Skin epidermis (tissue), 12 donors: ENCODE data around the gene LMO1.

Experiments used
- H3K27ac ChIP-seq, 21 experiments: fragments of 200-600 bp; sonication (generic) in 11 of 21; one replicate each; pipeline ENCODE4 v1.5.0; 2020; ENCODE audit warnings: mild to moderate bottlenecking in 3 of 21, inconsistent platforms in 2 of 21, moderate library complexity in 2 of 21
- H3K4me3 ChIP-seq, 7 experiments: fragments of 200-600 bp; sonication (generic) in 2 of 7; one replicate each; pipeline ENCODE4 v1.5.0; 2020; ENCODE audit warnings: inconsistent platforms in 2 of 7, mild to moderate bottlenecking in 2 of 7, moderate library complexity in 1 of 7

LMO1 gene

GRCh38 chr11:8263769-8264410, at the start of gene LMO1:
Gene LMO1 (minus strand): TSS chr11:8263878. CDS start chr11:8263362, 516 bp downstream.
- Histone ChIP-seq H3K27ac (peak within 1 kb of the TSS in 7 of 21 experiments; percentile 26 to 51 (median 41)), H3K4me3 (peak within 1 kb of the TSS; percentile 28 to 53 (median 38))

- H3K27ac ChIP-seq: no peak overlapping the region
- H3K4me3 ChIP-seq: no peak overlapping the region
Measured at GRCh38 chr11:8312986-8313385, 49.3 kb upstream of the LMO1 start.

- H3K27ac ChIP-seq: no peak overlapping the region
- no peak overlapping the region for H3K4me3 ChIP-seq
Measured at GRCh38 chr11:8311366-8311765, 47.7 kb upstream of the LMO1 start.

- H3K4me3 ChIP-seq: no peak overlapping the region
Measured at GRCh38 chr11:8310743-8311298, 47.1 kb upstream of the LMO1 start.

GRCh38 chr11:8309862-8310261, 46.2 kb upstream of the LMO1 start:
- Histone ChIP-seq H3K4me3 (no peak overlapping the region), H3K27ac (no peak overlapping the region)

More at GRCh38 chr11:8310743-8311298, 47.1 kb upstream of the LMO1 start:
- no peak overlapping the region for H3K27ac ChIP-seq

- Histone ChIP-seq H3K27ac (no peak overlapping the region), H3K4me3 (no peak overlapping the region)
Measured at GRCh38 chr11:8309311-8309710, 45.6 kb upstream of the LMO1 start.

- H3K4me3 ChIP-seq: no peak overlapping the region
- no peak overlapping the region for H3K27ac ChIP-seq
Measured at GRCh38 chr11:8307601-8308000, 43.9 kb upstream of the LMO1 start.

GRCh38 chr11:8301622-8302021, 37.9 kb upstream of the LMO1 start:
- H3K27ac ChIP-seq: no peak overlapping the region
- H3K4me3 ChIP-seq: no peak overlapping the region

- H3K27ac ChIP-seq: no peak overlapping the region
- no peak overlapping the region for H3K4me3 ChIP-seq
Measured at GRCh38 chr11:8298801-8299786, 35.4 kb upstream of the LMO1 start.

- no peak overlapping the region for H3K27ac ChIP-seq
- no peak overlapping the region for H3K4me3 ChIP-seq
Measured at GRCh38 chr11:8297781-8298440, 34.2 kb upstream of the LMO1 start.

GRCh38 chr11:8296872-8297271, 33.2 kb upstream of the LMO1 start:
- no peak overlapping the region for H3K4me3 ChIP-seq
- no peak overlapping the region for H3K27ac ChIP-seq

- no peak overlapping the region for H3K27ac ChIP-seq
Measured at GRCh38 chr11:8296038-8296649, 32.5 kb upstream of the LMO1 start.

GRCh38 chr11:8294251-8294935, 30.7 kb upstream of the LMO1 start:
- H3K4me3 ChIP-seq: no peak overlapping the region
- no peak overlapping the region for H3K27ac ChIP-seq

More at GRCh38 chr11:8296038-8296649, 32.5 kb upstream of the LMO1 start:
- no peak overlapping the region for H3K4me3 ChIP-seq

GRCh38 chr11:8293171-8293570, 29.5 kb upstream of the LMO1 start:
- no peak overlapping the region for H3K27ac ChIP-seq
- H3K4me3 ChIP-seq: no peak overlapping the region

- Histone ChIP-seq H3K4me3 (no peak overlapping the region), H3K27ac (no peak overlapping the region)
Measured at GRCh38 chr11:8292351-8292750, 28.7 kb upstream of the LMO1 start.

- H3K27ac ChIP-seq: no peak overlapping the region
- no peak overlapping the region for H3K4me3 ChIP-seq
Measured at GRCh38 chr11:8291421-8292350, 28.0 kb upstream of the LMO1 start.

GRCh38 chr11:8290081-8290810, 26.6 kb upstream of the LMO1 start:
- Histone ChIP-seq H3K4me3 (no peak overlapping the region), H3K27ac (peak overlapping the region in 1 of 21 experiments; percentile 34)
